ENCODE results near the gene KCNRG.
"Not testable (repeated sequence)": the region's sequence is repeated elsewhere in the genome, so short reads cannot be mapped to it uniquely, and the experiment has no call there.

Gene KCNRG

DNA sequence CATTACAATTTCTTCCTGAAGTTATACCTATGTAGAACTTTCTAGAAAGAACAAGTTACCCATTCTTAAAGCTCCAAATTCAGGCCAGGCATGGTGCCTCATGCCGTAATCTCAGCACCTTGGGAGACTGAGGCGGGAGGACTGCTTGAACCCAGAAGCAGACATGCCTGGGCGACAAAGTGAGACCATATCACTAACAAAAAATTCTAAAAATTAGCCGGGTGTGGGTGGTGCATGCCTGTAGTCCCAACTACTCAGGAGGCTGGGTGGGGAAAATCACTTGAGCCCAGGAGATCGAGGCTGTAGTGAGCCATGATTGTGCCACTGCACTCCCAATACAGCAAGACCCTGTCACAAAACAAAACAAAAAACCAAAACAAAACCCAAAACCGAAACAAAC is 23.0 kb downstream of the KCNRG start:
- TF ChIP-seq, protein P1, sequence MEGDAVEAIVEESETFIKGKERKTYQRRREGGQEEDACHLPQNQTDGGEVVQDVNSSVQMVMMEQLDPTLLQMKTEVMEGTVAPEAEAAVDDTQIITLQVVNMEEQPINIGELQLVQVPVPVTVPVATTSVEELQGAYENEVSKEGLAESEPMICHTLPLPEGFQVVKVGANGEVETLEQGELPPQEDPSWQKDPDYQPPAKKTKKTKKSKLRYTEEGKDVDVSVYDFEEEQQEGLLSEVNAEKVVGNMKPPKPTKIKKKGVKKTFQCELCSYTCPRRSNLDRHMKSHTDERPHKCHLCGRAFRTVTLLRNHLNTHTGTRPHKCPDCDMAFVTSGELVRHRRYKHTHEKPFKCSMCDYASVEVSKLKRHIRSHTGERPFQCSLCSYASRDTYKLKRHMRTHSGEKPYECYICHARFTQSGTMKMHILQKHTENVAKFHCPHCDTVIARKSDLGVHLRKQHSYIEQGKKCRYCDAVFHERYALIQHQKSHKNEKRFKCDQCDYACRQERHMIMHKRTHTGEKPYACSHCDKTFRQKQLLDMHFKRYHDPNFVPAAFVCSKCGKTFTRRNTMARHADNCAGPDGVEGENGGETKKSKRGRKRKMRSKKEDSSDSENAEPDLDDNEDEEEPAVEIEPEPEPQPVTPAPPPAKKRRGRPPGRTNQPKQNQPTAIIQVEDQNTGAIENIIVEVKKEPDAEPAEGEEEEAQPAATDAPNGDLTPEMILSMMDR (IDR thresholded peaks at IDR 0.05; ENCODE audit: low read depth, low read length) = no peak
- DNase-seq (ENCODE audit: low read depth, low spot score) = no peak
- no peak overlapping the region for H3K4me3 ChIP-seq (ENCODE audit: low read depth, low read length)
- in situ Hi-C loops (cut with HindIII; ENCODE audit: low sequenced_read_pairs) = no loop called here

DNA sequence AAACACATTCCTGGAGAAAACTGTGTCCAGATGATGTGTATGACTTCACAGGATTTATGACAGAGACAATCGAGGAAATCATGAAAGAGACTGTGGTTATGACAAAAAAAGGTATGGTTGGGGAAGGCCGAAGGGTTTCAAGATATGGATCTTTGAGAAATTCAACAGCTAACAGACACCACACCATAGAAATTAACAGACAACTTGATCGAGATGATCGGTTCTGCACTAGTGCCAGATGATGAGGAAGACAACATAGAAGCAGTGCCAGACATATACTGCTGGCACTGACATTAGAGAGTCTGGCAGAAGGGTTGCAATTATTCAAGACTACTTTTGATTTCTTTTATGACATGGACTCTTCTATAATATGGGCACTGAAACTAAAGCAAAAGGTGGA is 37.2 kb downstream of the KCNRG start:
- DNase-seq (ENCODE audit: low read depth, low spot score) = no peak
- TF ChIP-seq, protein P1 (IDR thresholded peaks at IDR 0.05; ENCODE audit: low read depth, low read length) = no peak
- in situ Hi-C loops (cut with HindIII; ENCODE audit: low sequenced_read_pairs) = no loop called here
- no peak overlapping the region for H3K4me3 ChIP-seq (ENCODE audit: low read depth, low read length)

DNA sequence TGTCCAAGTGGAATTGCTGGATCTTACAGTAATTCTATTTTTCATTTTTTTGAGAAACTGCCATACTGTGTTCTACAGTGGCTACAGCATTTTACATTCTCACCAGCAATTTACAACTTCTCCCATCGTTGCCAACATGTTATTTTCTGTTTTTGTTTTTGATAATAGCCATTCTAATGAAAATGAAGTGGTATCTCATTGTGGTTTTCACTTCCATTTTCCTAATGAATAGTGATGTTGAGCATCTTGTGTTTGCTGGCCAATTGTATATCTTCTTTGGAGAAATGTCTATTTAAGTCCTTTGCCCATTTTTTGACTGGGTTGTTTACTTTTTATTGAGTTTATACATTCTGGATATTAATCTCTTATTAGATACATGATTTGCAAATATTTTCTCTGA is 38.6 kb downstream of the KCNRG start:
- in situ Hi-C loops (cut with HindIII; ENCODE audit: low sequenced_read_pairs) = no loop called here

DNA sequence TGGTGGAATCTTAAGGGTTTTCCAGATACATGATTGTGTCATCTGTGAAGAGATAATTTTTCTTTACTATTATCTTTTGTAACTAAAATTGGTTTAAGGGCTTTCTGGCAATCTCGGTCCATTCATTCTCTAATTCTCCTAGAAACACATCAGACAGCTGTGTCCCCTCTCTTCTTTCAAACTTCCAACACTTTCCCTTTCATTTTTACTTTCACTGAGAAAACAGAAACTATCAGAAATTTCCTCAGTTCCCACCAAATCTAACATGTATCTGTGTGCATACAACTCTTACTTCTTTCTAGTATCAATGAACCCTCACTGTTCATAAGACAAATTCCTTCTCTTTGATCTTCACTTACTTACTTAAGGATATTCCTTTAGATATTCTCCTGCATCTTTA is 40.2 kb downstream of the KCNRG start:
- TF ChIP-seq, protein P1 (IDR thresholded peaks at IDR 0.05; ENCODE audit: low read depth, low read length) = no peak
- in situ Hi-C loops (cut with HindIII; ENCODE audit: low sequenced_read_pairs) = no loop called here
- H3K4me3 ChIP-seq (ENCODE audit: low read depth, low read length) = no peak overlapping the region
- no peak for DNase-seq (ENCODE audit: low read depth, low spot score)

More for the DNA sequence above, 38.6 kb downstream of the KCNRG start:
- no peak for DNase-seq (ENCODE audit: low read depth, low spot score)
- no peak overlapping the region for H3K4me3 ChIP-seq (ENCODE audit: low read depth, low read length)
- TF ChIP-seq, protein P1 (IDR thresholded peaks at IDR 0.05; ENCODE audit: low read depth, low read length) = no peak

DNA sequence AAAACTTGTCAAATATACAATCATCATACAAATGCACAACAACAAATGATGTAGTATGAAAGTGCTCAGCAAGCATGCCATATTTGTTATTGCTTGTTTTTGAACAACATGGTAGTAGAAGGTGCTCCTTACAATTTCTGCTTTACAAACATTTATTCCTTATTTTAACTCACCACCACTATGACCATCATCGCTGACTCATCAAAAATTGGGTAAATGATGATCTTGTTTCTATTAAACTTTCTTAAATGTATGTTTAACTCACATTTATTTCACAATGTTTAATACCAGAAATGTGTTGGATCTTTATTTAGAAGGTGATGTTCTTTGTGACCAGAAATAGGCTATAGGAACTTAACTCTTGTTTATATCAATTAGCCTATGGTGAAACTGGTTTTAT is 45.5 kb downstream of the KCNRG start:
- in situ Hi-C loops (cut with HindIII; ENCODE audit: low sequenced_read_pairs) = no loop called here
- TF ChIP-seq, protein P1 (IDR thresholded peaks at IDR 0.05; ENCODE audit: low read depth, low read length) = no peak
- DNase-seq (ENCODE audit: low read depth, low spot score) = no peak
- H3K4me3 ChIP-seq (ENCODE audit: low read depth, low read length) = no peak overlapping the region

DNA sequence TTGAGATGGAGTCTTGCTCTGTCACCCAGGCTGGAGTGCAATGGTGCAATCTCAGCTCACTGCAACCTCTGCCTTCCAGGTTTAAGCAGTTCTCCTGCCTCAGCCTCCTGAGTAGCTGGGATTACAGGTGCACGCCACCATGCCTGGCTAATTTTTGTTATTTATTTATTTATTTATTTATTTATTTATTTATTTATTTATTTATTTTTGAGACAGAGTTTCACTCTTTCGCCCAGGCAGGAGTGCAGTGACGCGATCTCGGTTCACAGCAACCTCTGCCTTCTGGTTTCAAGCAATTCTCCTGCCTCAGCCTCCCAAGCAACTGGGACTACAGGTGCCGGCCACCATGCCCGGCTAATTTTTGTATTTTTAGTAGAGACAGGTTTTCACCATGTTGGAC is 47.1 kb downstream of the KCNRG start:
- in situ Hi-C loops (cut with HindIII; ENCODE audit: low sequenced_read_pairs); DNase-seq (ENCODE audit: low read depth, low spot score); H3K4me3 ChIP-seq (ENCODE audit: low read depth, low read length): not testable (repeated sequence)

DNA sequence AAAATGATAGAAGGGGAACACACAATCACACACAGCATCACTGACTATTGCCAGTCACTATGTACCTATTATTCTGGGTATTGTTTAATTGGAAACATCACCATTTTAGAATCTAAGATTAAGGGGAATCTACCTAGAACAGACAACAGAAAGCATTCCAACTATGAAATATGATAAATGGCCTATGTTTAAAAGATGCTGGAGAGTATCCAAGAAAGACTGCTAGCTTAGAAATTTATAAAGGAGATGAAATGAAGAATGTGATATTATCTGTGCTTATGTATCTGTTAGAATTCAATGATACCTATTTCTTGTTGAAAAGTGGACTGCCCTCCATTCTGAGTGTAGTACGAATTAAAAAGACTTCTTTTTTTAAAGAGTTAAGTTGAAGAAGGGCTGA is 50.5 kb downstream of the KCNRG start:
- in situ Hi-C loops (cut with HindIII; ENCODE audit: low sequenced_read_pairs) = no loop called here
- no peak for DNase-seq (ENCODE audit: low read depth, low spot score)

More for the DNA sequence above, 50.5 kb downstream of the KCNRG start:
- TF ChIP-seq, protein P1 (IDR thresholded peaks at IDR 0.05; ENCODE audit: low read depth, low read length) = no peak
- no peak overlapping the region for H3K4me3 ChIP-seq (ENCODE audit: low read depth, low read length)
